Stimulated activated CD8-positive, alpha-beta memory T cell treated with anti-CD3 and anti-CD28 coated beads, Interleukin-4, amount 100 ng/mL, for 4 hours (primary cell): ENCODE measurements around the gene YIF1A.

Experiments used
- DNase-seq, 2 donors: peaks; one replicate each; pipeline ENCODE4 v3.0.0-alpha.2; 2020; ENCODE audit warnings: low read depth in 2 of 2, low spot score in 1 of 2

Gene YIF1A

GRCh38 chr11:66248903-66249302 lies 40.0 kb downstream of the YIF1A start:
- no peak for DNase-seq

DNA sequence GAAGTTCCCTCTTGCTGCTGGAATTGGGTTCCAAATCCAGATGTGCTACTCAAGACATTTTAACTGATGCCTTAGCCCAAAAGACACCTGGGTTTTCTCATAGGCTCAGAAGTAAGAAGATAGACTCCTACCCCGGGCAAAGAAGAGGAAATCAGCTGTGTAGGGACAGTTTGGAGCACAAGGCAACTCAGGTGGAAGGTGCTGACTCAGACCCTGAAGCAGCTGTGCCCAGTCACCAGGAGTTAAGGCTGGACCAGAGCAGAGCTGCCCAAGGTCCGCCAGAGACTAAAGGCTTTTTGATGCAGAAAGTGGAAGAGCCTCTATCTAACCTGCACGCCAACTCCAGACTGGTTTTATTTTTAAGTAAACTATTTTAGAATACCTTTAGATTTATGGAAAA lies 41.1 kb downstream of the YIF1A start:
- DNase-seq, result no peak

DNA sequence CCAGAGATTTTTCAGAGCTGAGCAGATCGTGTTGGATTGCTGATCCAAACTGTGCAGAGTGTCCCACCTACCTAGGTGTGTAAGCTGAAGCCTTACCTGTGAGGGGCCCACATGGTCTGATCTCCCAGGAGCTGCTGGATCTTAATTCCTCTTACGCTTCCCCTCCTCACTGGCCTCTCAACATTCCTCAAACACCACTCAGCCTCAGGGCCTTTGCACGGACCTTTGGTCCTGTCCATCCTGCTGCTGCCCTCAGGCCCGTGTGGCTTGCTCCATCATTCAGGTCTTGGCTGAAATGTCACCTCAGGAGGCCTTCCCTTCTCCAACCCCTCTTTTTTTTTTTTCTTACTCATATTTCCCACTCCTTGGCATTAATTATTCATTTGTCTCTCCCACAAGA lies 41.6 kb downstream of the YIF1A start:
- no peak for DNase-seq

- no peak for DNase-seq
Observed at GRCh38 chr11:66243782-66244535, 45.0 kb downstream of the YIF1A start.

DNA sequence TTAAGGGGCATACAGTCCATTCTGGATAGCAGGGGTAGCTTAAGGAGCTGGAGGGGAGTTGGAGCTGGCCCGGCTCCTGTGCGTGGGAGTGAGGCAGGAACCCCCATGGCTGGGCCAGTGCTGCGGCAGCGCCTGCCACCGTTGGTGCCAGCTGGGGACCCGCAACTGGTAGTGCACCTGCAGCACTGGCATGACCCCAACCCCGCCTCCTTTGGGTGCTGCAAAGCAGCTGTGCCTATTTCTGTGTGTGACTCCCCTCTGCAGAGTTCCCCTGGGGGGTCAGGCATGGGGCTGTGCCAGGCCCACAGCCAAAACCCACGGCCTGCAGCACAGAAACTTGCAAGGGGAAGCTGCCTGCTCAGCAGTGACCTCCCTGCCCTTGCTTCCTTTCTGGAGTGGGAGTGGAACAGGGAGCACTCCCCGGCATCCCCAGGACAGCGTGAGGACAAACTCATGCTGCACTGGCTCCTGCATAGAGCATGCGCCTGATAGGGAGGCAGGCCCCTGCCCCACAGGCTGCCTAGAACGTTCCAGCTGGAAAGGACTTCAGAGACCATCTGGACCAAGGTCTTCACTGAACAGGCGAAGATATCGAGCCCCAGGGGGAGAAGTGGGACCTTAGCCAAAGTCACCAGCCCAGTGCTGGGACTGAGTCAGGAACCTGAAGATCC lies 46.7 kb downstream of the YIF1A start:
- no peak for DNase-seq

DNA sequence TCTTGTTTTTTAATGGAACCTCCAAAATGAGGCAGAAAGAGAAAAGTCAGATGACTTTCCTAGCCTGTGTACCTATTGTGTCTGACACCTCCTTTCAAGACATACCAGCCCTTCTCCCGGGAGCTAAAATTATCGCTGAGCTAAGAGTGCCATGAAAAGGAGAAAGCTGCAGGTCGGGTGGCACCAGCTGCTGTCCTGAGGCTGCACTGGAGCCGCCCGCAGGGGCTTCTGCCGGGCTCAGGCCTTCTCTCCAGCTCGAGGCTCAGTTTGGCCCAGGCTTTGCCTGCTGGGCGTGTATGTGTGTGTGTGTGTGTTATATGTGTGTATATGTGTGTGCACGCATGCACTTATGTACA lies 48.2 kb downstream of the YIF1A start:
- no peak for DNase-seq

DNA sequence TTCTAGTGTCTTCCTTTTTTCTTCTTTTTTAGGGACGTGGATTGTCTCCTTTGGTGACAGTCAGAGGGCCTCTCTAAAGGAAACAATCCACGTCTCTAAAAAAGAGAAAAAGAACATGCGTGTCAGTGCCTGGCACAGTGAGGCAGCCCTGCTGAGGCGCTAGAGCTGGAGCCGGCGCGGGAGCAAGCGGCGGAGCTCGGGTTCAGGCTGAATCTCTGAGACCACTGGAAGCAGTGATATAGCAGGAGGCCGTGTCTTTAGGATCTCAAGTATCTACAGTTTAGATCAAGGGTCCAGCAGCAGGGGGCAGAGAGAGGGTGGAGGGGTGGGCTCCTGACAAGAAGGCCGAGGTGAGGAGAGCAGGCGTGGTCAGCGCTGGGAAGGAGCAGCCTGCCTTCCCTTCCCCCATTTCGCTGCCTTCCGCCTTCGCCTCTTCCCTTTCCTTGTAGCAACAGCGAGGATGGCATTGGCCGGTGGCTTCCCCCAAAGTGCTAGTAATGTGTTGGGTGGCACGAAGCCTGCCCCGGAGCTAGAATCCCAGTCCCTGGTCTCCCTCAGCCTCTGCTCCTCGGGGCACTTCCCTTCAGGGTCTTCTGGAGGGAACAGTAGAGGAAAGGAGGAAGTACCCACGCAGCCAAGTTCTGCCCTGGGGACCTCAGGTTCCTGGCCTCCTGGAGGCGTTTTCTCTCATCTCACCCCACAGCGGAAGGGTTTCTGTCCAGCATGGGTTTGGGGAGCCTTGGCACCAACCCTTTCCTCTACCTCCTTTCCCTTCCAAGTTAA lies 48.8 kb downstream of the YIF1A start:
- no peak for DNase-seq

DNA sequence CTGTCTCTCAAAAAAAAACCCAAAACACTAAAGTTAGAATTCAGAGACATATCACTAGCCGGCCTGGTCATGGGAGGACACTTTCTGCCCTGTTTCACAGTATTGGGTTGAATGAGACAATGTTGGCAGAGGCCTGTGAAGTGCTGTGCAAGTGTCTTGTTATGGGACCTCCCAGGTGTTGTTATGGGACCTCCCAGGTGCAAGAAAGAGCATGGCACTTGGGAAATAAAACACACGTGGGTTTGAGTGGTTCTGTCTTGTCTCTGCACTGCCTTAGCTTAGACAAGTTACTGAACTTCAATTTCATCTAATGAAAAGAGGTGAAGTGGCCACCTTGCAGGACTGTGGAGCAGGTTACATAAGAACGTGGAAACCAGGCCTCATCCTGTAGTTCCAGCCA lies 49.4 kb downstream of the YIF1A start:
- DNase-seq, result no peak

DNA sequence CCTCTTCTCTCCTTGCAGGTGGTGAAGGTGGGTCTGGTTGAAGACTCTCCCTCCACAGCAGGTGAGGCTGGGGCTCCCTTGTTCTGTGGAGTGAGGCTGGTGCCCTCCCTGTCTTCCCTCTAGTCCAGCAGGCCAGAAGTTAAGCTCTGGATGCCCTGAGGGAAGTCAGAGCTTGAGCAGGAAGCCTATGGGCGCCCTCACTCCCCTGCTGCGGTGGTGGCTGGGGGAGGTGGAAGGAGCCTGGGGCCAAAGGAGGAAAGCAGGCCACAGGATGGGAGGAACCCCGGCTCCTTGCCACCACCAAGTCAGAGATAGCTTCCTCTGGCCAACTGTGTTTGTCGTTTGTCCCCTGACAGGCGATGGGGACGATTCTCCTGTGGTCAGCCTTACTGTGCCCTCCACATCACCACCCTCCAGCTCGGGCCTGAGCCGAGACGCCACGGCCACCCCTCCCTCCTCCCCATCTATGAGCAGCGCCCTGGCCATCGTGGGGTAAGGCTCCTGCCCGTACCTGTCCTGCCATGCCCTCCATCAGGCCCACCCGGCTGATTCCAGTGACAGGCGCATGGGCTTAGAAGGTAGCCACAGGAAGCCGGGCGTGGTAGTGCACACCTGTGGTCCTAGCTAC lies 50.0 kb downstream of the YIF1A start:
- no peak for DNase-seq

GRCh38 chr11:66237867-66238266 lies 51.1 kb downstream of the YIF1A start:
- no peak for DNase-seq

DNA sequence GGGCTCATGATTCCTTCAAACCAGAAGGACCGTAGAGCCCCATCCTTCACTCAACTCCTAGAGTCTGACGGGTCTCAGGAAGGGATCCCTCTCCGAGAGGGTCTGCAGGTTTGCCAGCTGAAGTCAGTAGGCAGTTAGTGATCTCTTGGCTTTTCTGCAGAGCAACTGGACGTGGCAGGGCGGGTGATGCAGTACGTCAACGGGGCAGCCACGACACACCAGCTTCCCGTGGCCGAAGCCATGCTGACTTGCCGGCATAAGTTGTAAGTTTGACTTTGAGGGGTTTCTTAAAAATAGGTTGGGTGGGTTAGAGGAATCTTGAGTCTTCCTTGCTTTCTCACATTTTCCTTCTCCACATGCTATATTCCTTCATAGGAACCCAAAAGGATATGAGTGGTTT lies 53.8 kb downstream of the YIF1A start:
- no peak for DNase-seq
